Measurements from ENCODE around the gene PUSL1.

PUSL1 gene

GRCh38 chr1:1347026-1347595 is 38.7 kb downstream of the PUSL1 start:
- no peak for FAIRE-seq
- no peak for DNase-seq (ENCODE audit: insufficient read length)
- no peak for TF ChIP-seq TAF1 (IDR thresholded peaks at IDR 0.05; ENCODE audit: borderline replicate concordance, low read depth, low read length)
- TF ChIP-seq POLR2A (IDR thresholded peaks at IDR 0.05; ENCODE audit: low read depth, low read length), result no peak
- TF ChIP-seq POLR2AphosphoS5 (IDR thresholded peaks at IDR 0.05; ENCODE audit: low read depth, low read length), result no peak

DNA sequence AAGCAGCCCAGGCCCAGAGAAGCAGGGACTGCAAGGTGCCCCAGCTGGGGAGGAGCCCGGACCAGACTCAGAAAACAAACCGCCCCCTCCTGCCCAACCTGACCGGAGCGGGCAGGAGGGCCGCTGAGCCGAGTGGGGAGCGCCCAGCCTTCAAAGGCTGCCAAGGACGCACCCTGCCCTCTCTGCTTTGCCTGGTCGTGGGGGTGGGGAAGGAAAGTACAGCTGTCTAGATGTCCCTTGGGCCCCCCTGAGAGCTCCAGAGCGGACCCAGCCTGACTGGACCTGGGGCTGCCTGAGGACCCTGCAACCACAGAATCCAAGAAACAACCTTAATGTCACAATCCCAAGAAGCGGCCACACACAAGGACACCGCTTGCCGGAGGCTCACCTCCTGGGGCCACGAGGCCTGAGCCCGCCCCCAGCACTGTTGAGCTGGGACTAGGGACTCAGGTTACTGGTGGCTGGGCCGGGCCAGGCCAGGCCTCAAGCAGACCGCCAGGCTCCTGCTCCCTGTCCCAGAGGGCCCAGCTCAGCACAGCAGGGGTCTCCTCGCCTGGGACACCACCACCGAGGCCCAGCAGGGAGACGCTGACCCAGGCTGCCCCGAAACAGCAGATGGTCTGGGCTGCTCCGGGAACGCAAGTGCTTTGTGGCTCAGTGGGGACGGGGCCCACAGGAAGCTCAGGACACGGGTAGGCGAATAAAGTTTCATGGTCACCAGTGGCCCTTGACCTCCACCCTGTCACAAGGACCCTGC is 39.4 kb downstream of the PUSL1 start:
- FAIRE-seq, result no peak
- no peak for TF ChIP-seq TAF1 (IDR thresholded peaks at IDR 0.05; ENCODE audit: borderline replicate concordance, low read depth, low read length)
- no peak for TF ChIP-seq POLR2AphosphoS5 (IDR thresholded peaks at IDR 0.05; ENCODE audit: low read depth, low read length)
- no peak for TF ChIP-seq POLR2A (IDR thresholded peaks at IDR 0.05; ENCODE audit: low read depth, low read length)
- DNase-seq (ENCODE audit: insufficient read length), result no peak

GRCh38 chr1:1348420-1349255 is 40.2 kb downstream of the PUSL1 start:
- peak; percentile 24 for FAIRE-seq
- no peak for TF ChIP-seq TAF1 (IDR thresholded peaks at IDR 0.05; ENCODE audit: borderline replicate concordance, low read depth, low read length)
- no peak for TF ChIP-seq POLR2A (IDR thresholded peaks at IDR 0.05; ENCODE audit: low read depth, low read length)
- no peak for TF ChIP-seq POLR2AphosphoS5 (IDR thresholded peaks at IDR 0.05; ENCODE audit: low read depth, low read length)
- no peak for DNase-seq (ENCODE audit: insufficient read length)

- no peak for TF ChIP-seq TAF1 (IDR thresholded peaks at IDR 0.05; ENCODE audit: borderline replicate concordance, low read depth, low read length)
- peak; percentile 57; the same call in 1 of the 2 replicates for TF ChIP-seq POLR2A (IDR thresholded peaks at IDR 0.05; ENCODE audit: low read depth, low read length)
- TF ChIP-seq POLR2AphosphoS5 (IDR thresholded peaks at IDR 0.05; ENCODE audit: low read depth, low read length), result peak; percentile 48; the same call in 1 of the 2 replicates
- peak; percentile 70 for FAIRE-seq
- peak; percentile 93 for DNase-seq (ENCODE audit: insufficient read length)
Observed at GRCh38 chr1:1349256-1350012, 41.0 kb downstream of the PUSL1 start, which contains the start of gene DVL1. Gene DVL1 (minus strand): TSS chr1:1349418. CDS start chr1:1349065, 353 bp downstream.

DNA sequence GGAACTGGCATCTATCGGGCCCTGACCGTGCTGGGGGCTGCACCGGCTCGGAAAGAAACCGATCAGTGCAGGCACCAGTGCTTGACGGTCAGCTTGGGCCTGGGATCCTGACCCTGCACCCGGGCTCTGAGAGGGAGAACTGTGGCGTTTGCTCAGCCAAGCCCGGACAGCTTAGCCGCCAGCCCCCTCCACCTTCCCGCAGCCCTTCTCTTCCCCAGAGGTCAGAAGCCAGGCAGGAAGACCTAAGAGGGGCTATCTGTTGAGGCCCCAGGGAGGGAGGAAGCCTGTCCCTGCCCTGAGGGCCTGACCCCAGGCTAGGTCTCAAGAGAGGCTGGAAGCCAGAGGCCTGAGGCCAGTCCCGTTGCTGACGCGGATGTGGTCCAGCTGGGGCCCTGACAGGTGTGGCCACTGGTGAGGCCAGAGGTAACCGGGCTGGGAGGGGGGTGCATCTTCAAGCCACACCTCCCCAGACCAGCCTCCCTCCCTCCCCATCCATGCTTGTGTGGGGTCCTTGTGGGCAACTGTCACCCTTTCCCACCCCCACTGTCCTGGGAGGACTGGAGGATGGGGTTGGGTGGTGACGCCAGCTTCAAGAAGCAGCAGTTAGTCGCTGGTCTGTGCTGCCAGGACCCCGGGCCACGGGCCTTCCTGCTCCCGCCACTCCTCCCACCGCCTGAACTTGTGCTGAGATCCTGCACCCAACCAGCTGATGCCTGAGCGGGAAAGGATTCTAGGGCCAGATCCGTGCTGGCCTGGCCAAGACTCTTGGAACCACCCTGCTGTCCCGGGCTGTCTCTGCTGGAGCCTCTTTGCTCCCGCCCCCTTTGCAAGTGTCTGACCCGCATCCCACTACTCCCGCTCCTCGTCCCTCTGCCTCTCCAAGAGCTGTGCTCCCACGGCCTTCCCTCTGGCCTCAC is 43.4 kb downstream of the PUSL1 start:
- no peak for TF ChIP-seq TAF1 (IDR thresholded peaks at IDR 0.05; ENCODE audit: borderline replicate concordance, low read depth, low read length)
- no peak for TF ChIP-seq POLR2AphosphoS5 (IDR thresholded peaks at IDR 0.05; ENCODE audit: low read depth, low read length)
- no peak for TF ChIP-seq POLR2A (IDR thresholded peaks at IDR 0.05; ENCODE audit: low read depth, low read length)
- FAIRE-seq (no peak), DNase-seq (ENCODE audit: insufficient read length) (no peak)

GRCh38 chr1:1352786-1353388 is 44.5 kb downstream of the PUSL1 start:
- no peak for DNase-seq (ENCODE audit: insufficient read length)
- TF ChIP-seq TAF1 (IDR thresholded peaks at IDR 0.05; ENCODE audit: borderline replicate concordance, low read depth, low read length), result no peak
- no peak for TF ChIP-seq POLR2A (IDR thresholded peaks at IDR 0.05; ENCODE audit: low read depth, low read length)
- TF ChIP-seq POLR2AphosphoS5 (IDR thresholded peaks at IDR 0.05; ENCODE audit: low read depth, low read length), result no peak
- no peak for FAIRE-seq

DNA sequence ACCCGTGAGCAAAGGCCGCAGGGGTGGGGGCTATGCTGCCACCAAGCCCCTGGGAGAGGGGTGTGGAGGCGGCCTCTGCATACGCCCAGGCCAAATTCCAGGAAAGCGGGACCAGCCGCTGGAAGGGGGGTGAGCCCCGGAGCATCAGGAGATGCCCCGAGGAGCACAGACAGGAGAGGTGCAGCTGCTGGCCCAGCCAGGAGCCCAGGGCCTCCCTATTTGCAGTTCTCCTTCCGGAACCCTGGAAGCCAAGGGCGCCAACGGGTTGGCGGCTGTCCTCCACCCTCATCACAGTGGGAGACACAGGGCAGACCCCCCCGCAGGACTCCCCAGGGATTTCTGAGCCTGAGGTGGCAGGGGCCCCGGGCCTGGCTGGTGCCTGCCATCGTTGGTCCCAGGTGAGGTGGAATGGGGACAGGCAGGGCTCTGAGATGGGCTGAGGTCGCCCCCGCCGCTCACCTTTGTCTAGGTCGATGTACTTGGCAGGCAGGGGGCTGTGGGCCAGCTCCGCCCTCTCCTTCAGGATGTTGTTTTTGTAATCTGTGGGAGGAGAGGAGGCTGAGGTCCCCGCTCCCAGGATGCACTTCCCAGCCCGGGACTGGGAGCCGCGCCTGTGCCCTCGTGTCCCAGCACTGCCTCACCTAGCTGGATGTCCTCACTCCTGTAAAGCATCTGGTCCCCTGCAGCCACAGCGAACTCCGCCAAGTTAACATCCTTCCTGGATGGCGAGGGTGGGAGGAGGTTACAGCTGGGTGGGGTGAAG is 45.2 kb downstream of the PUSL1 start:
- no peak for TF ChIP-seq POLR2AphosphoS5 (IDR thresholded peaks at IDR 0.05; ENCODE audit: low read depth, low read length)
- TF ChIP-seq TAF1 (IDR thresholded peaks at IDR 0.05; ENCODE audit: borderline replicate concordance, low read depth, low read length), result no peak
- no peak for TF ChIP-seq POLR2A (IDR thresholded peaks at IDR 0.05; ENCODE audit: low read depth, low read length)
- no peak for FAIRE-seq
- DNase-seq (ENCODE audit: insufficient read length), result no peak

DNA sequence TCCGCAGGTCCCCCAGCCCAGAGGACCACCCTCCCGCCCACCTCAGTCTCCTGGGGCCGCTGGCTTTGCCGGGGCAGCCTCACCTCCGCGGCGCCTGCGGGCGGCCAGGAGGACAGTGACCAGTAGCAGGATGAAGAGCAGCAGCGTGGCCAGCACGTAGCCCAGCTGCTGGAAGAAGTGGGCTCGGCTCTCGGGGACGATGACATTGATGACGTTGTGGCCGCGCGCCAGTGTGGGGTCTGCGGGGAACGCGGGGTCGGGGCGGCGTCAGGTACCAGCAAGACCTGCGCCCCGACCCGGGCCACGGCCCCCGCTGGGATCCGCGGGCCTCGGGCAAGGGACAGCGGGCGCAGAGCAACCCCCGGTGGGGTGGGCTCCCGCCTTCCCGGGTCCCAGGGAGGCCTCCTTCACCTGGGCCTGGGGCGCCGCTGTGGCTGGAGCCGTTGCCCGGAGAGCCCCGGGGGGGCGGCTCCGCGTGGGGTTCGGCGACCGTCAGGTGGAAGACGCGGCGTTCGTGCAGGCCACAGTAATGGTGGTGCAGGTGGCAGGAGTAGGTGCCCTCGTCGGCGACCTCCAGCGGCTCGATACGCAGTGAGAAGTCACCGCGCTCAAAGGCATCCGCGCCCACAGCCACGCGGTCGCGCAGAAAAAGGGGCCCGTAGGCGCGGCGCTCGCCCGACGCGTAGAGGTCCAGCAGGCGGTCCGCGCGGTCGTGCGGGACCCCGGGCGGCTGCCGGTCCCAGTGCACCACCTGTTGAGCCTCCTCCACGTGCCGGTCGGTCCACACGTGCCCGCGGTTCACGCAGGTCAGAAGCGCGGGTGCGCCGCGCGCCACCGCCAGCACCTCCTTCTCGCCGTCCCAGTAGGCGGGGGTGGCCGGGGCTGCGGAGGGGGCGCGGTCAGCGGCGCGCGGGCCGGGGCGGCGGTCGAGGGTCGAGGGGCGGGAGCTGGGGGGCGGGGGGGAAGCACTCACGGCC is 46.2 kb downstream of the PUSL1 start:
- TF ChIP-seq TAF1 (IDR thresholded peaks at IDR 0.05; ENCODE audit: borderline replicate concordance, low read depth, low read length) (no peak), POLR2A (IDR thresholded peaks at IDR 0.05; ENCODE audit: low read depth, low read length) (no peak), POLR2AphosphoS5 (IDR thresholded peaks at IDR 0.05; ENCODE audit: low read depth, low read length) (no peak)
- FAIRE-seq (no peak), DNase-seq (ENCODE audit: insufficient read length) (no peak)
